HG03064 (cell line): ENCODE results near the gene IFI30.

Experiments
- ATAC-seq: cut with Tn5 transposase; IDR thresholded peaks from one replicate; pipeline ENCODE4 v1.9.1; 2021; ENCODE audit warnings: low read depth; ENCODE audit not compliant: unreplicated experiment

The IFI30 gene

GRCh38 chr19:18221815-18222725 lies 48.5 kb downstream of the IFI30 start:
- no peak for ATAC-seq

- no peak for ATAC-seq
Measured at GRCh38 chr19:18223860-18224524, 50.4 kb downstream of the IFI30 start.

GRCh38 chr19:18224525-18225354 lies 51.1 kb downstream of the IFI30 start:
- ATAC-seq, result peak; percentile 66

GRCh38 chr19:18225355-18225701 lies 51.7 kb downstream of the IFI30 start:
- no peak for ATAC-seq

- ATAC-seq, result no peak
Measured at GRCh38 chr19:18225702-18226468, 52.3 kb downstream of the IFI30 start, which contains the start of gene PDE4C. PDE4C (minus strand) TSS chr19:18226438; CDS start chr19:18226415, 23 bp downstream.

GRCh38 chr19:18226956-18227780 lies 53.6 kb downstream of the IFI30 start:
- no peak for ATAC-seq
